Sigmoid colon (tissue), 7 donors: ENCODE measurements around the gene CCDC85B. TPM values are rescaled to one million over a fixed set of nuclear protein-coding genes. Genes with fewer than 3 reads are reported as not detected.

Experiments used
- DNase-seq: peaks from one replicate; pipeline ENCODE4 v3.0.0-alpha.2; 2019
- H3K27ac ChIP-seq, 4 donors: fragments of 200-600 bp; sonication (generic); one replicate each; pipeline ENCODE4 v1.5.1; 2016 to 2019; ENCODE audit warnings: mild to moderate bottlenecking in 1 of 4
- H3K27me3 ChIP-seq, 3 donors: fragments of 200-600 bp; sonication (generic); one replicate each; pipeline ENCODE4 v1.5.1; 2019; ENCODE audit warnings: mild to moderate bottlenecking in 1 of 3
- H3K36me3 ChIP-seq, 4 donors: fragments of 200-600 bp; sonication (generic); one replicate each; pipeline ENCODE4 v1.5.1; 2016 to 2019
- H3K4me1 ChIP-seq, 4 donors: fragments of 200-600 bp; sonication (generic); one replicate each; pipeline ENCODE4 v1.5.1; 2017 to 2019
- H3K4me3 ChIP-seq, 4 donors: fragments of 200-600 bp; sonication (generic); one replicate each; pipeline ENCODE4 v1.5.1; 2017 to 2019; ENCODE audit warnings: mild to moderate bottlenecking in 2 of 4, moderate library complexity in 1 of 4
- H3K9me3 ChIP-seq, 4 donors: fragments of 200-600 bp in 3 of 4; sonication (generic) in 3 of 4; one replicate each; pipeline versions ENCODE4 v1.5.1 to v1.6.1; 2013 to 2019
- EP300 ChIP-seq, 4 donors: sonication (generic); formaldehyde crosslinking; IDR thresholded peaks; one replicate each; pipeline ENCODE4 v1.6.1; 2017; ENCODE audit warnings: antibody characterized with exemption in 4 of 4
- POLR2A ChIP-seq, 2 donors: fragments of 450-650 bp; IDR thresholded peaks; one replicate each; pipeline ENCODE4 v1.6.1; 2016; ENCODE audit warnings: antibody characterized with exemption in 2 of 2, mild to moderate bottlenecking in 2 of 2, moderate library complexity in 2 of 2
- POLR2AphosphoS5 ChIP-seq, 4 donors: sonication (generic); formaldehyde crosslinking; IDR thresholded peaks; one replicate each; pipeline ENCODE4 v1.6.1; 2017; ENCODE audit warnings: antibody characterized with exemption in 4 of 4
- WGBS, 2 donors: extraction: QIAGEN DNeasy Blood & Tissue Kit; methylation state at CpG; one replicate each; pipeline ENCODE4 v1.1.7; 2013; 5-methylcytosine and 5-hydroxymethylcytosine counted together
- intact Hi-C: fragments of 100-400 bp; cut with DNase I; formaldehyde crosslinking; loops from one replicate; pipeline ENCODE4 v1.15.1; 2023
- polyA plus RNA-seq, 3 donors: library from polyadenylated mRNA; stranded (reverse); fragments of 200-250 nt; gene quantifications; one replicate each; pipeline ENCODE4 v1.2.3, GENCODE V29; 2013
- total RNA-seq, 4 donors: library from RNA; depleted of rRNA; stranded (reverse); fragments of >200 nt; gene quantifications; one replicate each; pipeline ENCODE4 v1.1.0, GENCODE V29; 2016
- TF ChIP-seq, protein P1 (sequence below), 4 experiments: fragments of 450-650 bp in 3 of 4; fragments of 200-600 bp in 1 of 4; IDR thresholded peaks; one replicate each; pipeline ENCODE4 v1.5.1; 2016 to 2019; ENCODE audit warnings: antibody characterized with exemption in 4 of 4, mild to moderate bottlenecking in 3 of 4, moderate library complexity in 2 of 4
- donor health status: healthy with polysubstance abuse.
- donor health status: Bipolar disorder and iron deficiency.
- donor health status: healthy.

The CCDC85B gene
- total RNA-seq (10 to 100 TPM; 57.1 to 73.6 (median 67.6) TPM), polyA plus RNA-seq (10 to 100 TPM in 2 of 3 donors, 1 to 10 TPM in 1; 4.2 to 31.6 (median 13.2) TPM)

DNA sequence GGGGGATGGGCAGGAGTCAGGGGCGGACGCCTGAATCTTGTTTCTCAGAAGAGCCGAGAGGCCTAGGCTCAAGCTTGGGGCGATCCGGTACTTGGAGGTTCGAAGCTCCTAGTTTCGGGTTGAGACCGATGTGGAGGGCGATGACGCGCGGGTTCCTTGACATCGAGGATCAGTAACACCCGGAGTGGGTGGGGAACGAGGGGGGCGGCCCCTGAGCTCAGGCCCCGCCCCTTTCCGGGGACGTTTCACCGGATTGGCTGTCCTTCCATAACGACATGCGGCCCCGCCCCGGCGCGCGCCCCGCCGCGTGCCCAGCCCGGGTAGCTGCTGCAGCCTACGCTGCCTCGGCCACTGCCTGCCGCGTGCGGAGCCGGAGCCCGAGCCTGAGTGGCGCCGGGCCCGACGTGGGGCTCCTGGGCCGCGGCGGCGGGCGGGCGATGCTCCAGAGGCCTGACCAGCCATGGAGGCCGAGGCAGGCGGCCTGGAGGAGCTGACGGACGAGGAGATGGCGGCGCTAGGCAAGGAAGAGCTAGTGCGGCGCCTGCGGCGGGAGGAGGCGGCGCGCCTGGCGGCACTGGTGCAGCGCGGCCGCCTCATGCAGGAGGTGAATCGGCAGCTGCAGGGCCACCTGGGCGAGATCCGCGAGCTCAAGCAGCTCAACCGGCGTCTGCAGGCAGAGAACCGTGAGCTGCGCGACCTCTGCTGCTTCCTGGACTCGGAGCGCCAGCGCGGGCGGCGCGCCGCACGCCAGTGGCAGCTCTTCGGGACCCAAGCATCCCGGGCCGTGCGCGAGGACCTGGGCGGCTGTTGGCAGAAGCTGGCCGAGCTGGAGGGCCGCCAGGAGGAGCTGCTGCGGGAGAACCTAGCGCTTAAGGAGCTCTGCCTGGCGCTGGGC is at the start of gene CCDC85B:
CCDC85B (plus strand) TSS at position 350 of the 895 bp plus-strand sequence; CDS start at position 461, 111 bp downstream.
- H3K36me3 ChIP-seq: peaks cover 0 to 14% (median 2%) of the 10 kb centered on the region in 4 donors

DNA sequence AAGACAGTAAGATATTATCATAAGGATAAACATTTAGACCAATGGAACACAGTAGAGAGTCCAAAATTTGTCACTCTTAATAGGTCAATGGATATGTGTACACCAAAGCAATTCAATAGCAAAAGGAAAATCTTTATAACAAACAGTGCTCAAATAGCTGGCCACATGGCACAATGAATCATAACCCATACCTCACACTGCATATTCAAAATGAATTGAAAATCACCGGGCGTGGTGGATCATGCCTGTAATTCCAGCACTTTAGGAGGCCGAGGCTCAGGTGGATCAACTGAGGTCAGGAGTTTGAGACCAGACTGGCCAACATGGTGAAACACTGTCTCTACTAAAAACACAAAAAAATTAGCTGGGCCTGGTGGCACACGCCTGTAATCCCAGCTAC is 48.3 kb upstream of the CCDC85B start:
- Histone ChIP-seq H3K4me3 (no peak overlapping the region), H3K36me3 (no peaks in the 10 kb centered on the region), H3K27me3 (no peaks in the 10 kb centered on the region), H3K27ac (no peak overlapping the region), H3K9me3 (no peaks in the 10 kb centered on the region), H3K4me1 (no peaks in the 10 kb centered on the region)
- 63 to 87% methylated on average over 4 of the region's 4 CpGs for WGBS, 2 donors
- intact Hi-C loops: no loop called here
- peak; percentile 13 for DNase-seq
- TF ChIP-seq, protein P1, sequence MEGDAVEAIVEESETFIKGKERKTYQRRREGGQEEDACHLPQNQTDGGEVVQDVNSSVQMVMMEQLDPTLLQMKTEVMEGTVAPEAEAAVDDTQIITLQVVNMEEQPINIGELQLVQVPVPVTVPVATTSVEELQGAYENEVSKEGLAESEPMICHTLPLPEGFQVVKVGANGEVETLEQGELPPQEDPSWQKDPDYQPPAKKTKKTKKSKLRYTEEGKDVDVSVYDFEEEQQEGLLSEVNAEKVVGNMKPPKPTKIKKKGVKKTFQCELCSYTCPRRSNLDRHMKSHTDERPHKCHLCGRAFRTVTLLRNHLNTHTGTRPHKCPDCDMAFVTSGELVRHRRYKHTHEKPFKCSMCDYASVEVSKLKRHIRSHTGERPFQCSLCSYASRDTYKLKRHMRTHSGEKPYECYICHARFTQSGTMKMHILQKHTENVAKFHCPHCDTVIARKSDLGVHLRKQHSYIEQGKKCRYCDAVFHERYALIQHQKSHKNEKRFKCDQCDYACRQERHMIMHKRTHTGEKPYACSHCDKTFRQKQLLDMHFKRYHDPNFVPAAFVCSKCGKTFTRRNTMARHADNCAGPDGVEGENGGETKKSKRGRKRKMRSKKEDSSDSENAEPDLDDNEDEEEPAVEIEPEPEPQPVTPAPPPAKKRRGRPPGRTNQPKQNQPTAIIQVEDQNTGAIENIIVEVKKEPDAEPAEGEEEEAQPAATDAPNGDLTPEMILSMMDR (IDR thresholded peaks at IDR 0.05): no peak
- TF ChIP-seq POLR2AphosphoS5 (IDR thresholded peaks at IDR 0.05): no peak
- TF ChIP-seq POLR2A (IDR thresholded peaks at IDR 0.05): no peak
- no peak for TF ChIP-seq EP300 (IDR thresholded peaks at IDR 0.05)

More for the DNA sequence above, at the start of gene CCDC85B:
- peak; percentile 100 for DNase-seq
- WGBS, 2 donors: 0% methylated on average over 94 of the region's 94 CpGs
- TF ChIP-seq, protein P1 (IDR thresholded peaks at IDR 0.05): no peak
- TF ChIP-seq POLR2AphosphoS5 (IDR thresholded peaks at IDR 0.05) (peak; percentile 93 to 98 (median 96)), POLR2A (IDR thresholded peaks at IDR 0.05) (peak; percentile 70 to 79), EP300 (IDR thresholded peaks at IDR 0.05) (no peak)
- no peaks in the 10 kb centered on the region for H3K27me3 ChIP-seq
- H3K4me3 ChIP-seq: peak within 1 kb of the TSS; percentile 60 to 77 (median 70)
- intact Hi-C loops: loop anchor here (1.0 kb wide), 1 partner anchor 29 kb away; the partner anchor contains the start of genes C11orf68 and DRAP1
- peaks cover 0 to 70% (median 59%) of the 10 kb centered on the region in 4 donors for H3K4me1 ChIP-seq
- no peaks in the 10 kb centered on the region for H3K9me3 ChIP-seq
- H3K27ac ChIP-seq: peak within 1 kb of the TSS; percentile 95 to 98 (median 97)

DNA sequence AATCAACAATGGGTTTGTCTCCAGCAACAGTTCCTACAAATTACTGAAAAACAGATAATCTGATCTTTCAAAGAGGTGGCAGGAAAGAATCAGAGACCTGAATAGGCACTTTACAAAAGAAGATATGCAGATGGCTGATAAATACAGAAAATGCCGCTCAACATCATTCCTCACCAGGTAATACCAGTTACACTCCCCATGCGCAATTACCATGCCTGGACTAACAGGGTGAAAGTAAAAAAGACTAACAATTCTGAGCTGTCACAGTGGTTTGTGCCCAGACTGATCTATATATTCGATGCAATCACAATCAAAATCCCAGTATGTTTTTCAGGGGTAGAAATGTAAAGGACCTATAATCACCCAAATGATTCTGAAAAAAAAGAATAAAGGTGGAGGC is 46.7 kb upstream of the CCDC85B start:
- H3K4me3 ChIP-seq: no peak overlapping the region
- 35 to 89% methylated on average over 3 of the region's 3 CpGs for WGBS, 2 donors
- no peak for DNase-seq
- H3K27me3 ChIP-seq: no peaks in the 10 kb centered on the region
- H3K9me3 ChIP-seq: no peaks in the 10 kb centered on the region
- H3K4me1 ChIP-seq: no peaks in the 10 kb centered on the region
- intact Hi-C loops: no loop called here
- H3K36me3 ChIP-seq: no peaks in the 10 kb centered on the region
- TF ChIP-seq, protein P1 (IDR thresholded peaks at IDR 0.05): no peak
- TF ChIP-seq POLR2A (IDR thresholded peaks at IDR 0.05): no peak
- no peak for TF ChIP-seq POLR2AphosphoS5 (IDR thresholded peaks at IDR 0.05)
- no peak for TF ChIP-seq EP300 (IDR thresholded peaks at IDR 0.05)
- no peak overlapping the region for H3K27ac ChIP-seq

DNA sequence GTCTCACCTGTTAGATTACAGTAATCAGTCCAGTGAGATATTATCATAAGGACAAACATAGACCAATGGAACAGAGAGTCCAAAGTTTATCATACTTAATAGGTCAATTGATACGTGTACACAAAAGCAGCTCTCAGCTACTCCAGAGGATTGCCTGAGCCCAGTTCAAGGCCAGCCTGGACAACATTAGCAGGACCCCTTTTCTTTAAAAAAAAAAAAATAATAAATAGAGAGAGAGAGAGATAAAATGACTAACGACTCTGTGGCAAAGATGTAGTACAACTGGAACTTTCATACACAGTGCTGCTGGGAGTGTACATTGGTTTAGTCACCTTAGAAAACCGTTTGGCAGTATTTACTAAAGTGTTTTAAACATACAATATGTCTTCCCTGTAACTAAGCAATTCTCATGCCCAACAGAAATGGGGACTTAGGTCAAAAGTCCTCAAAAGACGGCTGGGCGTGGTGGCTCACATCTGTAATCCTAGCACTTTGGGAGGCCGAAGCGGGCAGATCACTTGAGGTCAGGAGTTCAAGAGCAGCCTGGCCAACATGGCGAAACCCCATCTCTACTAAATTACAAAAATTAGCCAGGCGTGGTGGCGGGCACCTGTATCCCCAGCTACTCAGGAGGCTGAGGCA is 46.1 kb upstream of the CCDC85B start:
- H3K27me3 ChIP-seq: no peaks in the 10 kb centered on the region
- no peaks in the 10 kb centered on the region for H3K9me3 ChIP-seq
- H3K36me3 ChIP-seq: no peaks in the 10 kb centered on the region
- intact Hi-C loops: no loop called here
- no peak overlapping the region for H3K4me3 ChIP-seq
- DNase-seq: no peak
- WGBS, 2 donors: 32 to 73% methylated on average over 10 of the region's 10 CpGs
- no peak overlapping the region for H3K27ac ChIP-seq
- TF ChIP-seq, protein P1 (IDR thresholded peaks at IDR 0.05): no peak
- H3K4me1 ChIP-seq: no peaks in the 10 kb centered on the region
